Superior temporal gyrus (tissue), 1 donor: ENCODE results near the gene SDK2.

Experiments used
- DNase-seq: peaks from one replicate; pipeline ENCODE4 v3.0.0-alpha.2; 2016; ENCODE audit errors: extremely low spot score

The SDK2 gene

DNA sequence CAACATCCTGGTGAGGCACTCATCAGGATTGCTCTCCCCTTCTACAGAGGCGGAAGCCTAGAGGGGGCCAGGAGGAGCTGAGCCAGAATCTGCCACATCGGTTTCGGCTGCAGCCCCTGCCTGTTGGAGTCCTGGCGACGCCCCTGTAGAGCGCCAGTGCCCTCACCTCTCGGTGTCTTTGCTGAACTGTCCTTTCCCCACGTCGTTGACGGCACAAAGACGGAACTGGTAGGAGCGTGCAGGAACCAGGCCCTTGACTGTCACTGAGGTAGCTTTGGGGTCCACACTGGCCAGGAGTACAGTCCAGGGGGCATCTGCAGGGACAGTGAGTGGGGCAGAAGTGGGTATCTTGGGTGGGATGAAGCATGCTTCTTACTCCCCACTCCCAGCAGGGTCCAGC is 222.1 kb downstream of the SDK2 start:
- DNase-seq = no peak

DNA sequence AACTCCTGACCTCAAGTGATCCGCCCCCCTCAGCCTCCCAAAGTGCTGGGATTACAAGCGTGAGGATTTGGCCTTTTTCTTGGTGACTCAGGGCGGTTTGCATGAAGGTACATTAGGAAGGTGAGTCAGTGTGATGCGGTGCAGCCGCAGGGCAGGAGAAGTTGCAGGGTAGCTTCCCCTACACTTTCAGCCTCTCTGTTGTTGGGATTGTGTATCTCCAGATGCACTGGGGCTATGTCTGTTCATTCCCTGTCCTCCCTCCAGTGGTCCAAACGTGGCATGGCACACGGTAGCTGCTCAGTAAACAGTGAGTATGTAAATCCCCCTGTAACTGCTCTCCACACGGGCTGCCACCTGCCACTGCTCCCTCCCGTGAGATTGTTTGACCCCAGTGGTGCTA is 223.3 kb downstream of the SDK2 start:
- no peak for DNase-seq

DNA sequence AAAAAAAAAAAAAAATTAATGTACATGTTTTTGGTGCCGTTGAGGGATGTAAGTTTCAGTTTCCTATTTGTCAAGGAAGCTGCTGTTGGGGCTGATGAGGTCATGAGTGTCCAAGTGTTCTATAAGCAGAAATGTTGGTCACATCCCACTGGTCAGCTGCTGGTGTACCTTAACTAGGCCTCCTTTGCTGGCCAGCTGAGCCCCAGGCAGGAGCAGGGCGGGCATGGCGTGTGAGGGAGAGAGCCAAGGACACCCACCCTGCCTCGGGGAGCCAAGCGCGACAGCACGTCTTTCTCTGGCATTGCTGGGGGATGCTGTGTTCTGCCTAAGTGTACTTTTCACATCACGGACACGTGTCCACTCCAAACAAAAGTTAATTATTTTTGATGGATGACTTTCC is 224.4 kb downstream of the SDK2 start:
- DNase-seq = no peak

DNA sequence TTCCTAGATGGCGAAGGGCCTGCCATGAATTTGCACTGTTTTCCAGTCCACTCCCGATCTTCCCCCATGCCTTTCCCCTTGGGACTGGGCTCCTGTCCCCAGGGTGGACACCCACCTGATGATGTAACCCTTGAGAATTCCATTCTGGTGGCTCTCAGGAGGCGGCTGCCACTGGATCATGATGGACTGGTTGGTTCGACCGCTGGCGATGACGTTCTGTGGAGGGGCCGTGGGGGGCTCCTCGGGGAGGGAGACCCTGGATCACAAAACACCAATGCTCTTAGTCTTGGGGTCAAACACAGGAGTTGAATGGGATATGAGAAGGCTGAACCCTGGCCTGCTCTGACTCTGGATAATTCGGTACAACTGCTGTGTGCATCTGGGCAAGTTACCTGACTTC is 225.2 kb downstream of the SDK2 start:
- DNase-seq = no peak

DNA sequence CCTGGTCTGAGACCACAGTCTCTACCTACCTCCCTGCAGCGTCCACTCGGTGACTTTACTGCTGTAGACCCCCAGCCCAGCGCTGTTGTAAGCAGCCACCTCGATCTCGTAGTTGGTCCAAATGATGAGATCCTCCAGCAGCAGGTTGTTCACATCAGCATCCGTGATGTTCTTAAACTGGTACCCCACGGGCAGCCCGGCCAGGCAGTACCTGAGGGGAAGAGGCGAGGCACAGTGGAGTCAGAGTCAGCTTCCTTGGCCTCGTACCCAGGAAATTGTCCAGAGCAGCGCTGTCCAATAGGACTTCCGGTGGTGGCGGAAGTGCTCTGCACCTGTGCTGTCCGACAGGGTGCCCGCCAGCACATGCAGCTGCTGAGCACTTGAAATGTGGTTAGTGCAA is 228.5 kb downstream of the SDK2 start:
- no peak for DNase-seq

DNA sequence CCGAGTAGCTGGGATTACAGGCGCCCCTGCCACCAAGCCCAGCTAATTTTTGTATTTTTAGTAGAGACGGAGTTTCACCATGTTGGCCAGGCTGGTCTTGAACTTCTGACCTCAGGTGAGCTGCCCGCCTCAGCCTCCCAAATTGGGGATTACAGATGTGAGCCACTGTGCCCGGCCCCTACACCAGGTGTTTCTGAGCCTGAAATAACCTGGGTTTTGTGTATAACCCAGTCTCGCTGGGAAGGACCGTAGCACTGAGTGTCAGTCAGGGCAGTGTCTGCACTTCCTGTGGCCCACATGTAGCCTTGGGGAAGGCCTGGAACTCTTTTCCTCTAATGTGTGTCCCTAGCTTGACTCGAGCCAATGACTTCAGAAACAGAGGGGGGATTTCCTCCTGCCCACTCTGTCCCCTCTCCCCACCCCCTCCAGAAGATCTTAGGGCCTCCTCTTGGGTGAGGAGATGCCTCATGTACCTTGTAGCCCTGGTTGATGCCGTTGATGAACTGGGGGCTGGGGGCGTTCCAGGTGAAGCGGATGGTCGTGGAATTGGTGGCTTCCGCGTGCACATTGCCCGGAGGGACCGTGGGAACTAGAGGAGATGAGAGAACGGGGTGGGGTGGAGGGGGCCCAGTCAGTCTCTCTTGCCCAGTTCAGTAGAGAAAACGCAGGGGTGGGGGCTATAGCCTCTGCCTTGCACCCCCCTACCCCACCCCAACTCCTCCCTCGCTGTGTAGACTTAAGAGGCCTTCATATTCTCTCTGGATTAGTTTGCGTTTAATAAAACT is 229.9 kb downstream of the SDK2 start:
- no peak for DNase-seq

DNA sequence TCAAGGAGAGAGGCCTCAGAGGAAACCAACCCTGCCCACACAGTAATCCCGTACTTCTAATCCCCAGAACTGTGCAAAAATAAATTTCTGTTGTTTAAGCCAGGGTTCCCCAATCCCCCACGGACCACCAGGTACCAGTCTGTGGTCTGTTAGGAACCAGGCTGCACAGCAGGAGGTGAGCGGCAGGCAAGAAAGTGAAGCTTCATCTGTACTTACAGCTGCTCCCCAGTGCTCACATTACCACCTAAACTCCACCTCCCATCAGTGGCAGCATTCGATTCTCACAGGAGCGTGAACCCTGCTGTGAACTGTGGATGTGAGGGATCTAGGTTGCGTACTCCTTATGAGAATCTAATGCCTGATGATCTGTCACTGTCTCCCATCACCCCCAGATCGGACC is 231.3 kb downstream of the SDK2 start:
- no peak for DNase-seq

DNA sequence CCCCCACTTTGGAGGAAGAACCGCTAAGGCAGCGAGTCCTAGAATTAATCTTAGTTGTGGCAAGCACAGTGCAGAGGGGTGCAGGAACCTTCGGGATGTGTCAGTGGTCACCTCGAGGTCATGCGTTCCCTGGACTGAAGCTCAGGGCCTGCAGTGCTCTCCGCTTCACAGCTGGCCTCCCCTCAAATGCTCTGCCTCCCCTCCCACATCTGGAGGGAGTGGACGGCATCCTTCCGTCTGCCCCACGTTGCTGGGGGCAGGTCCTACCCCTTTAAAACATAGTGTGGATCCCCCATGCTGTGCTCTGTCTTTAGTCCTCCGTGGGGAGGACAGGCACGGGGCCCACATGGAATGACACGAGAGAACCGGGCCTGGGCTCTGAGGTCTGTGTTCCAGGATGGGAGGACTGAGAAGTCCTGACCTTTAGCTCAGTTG is 232.9 kb downstream of the SDK2 start:
- DNase-seq = no peak

DNA sequence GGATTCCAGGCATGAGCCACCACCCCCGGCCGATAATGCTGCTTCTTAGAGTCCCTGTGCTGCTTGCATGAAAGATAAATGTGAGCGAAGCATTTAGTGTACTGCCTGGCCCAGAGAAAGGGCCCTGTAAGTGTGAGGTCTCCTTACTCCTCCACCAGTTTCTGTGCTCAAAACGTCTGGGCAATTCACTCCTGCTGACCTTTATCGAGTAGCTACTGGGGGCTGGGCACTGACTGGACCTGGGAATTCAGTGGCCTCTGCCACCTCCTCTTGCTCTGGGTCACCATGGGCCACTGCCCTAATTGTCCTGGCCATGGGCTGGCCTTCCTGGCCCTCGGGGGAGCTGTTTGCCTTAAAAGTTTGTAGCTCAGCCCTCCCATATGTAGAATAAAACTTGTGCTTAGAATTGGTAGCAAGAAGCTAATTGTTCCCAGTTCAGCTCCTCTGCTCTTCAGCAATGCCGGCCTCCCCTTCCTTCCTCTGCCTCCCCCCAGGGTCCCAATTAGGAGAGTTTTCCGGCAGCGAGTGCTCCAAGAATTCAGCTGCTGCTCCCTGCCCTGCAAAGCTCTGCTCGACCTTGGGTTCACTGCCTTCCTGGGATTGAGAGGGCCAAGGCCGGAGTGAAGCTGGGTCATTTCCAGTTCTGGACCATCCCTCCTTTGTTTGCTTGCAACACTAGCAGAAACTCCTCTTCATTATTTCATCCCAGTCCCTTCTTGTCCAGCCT is 233.5 kb downstream of the SDK2 start:
- no peak for DNase-seq

DNA sequence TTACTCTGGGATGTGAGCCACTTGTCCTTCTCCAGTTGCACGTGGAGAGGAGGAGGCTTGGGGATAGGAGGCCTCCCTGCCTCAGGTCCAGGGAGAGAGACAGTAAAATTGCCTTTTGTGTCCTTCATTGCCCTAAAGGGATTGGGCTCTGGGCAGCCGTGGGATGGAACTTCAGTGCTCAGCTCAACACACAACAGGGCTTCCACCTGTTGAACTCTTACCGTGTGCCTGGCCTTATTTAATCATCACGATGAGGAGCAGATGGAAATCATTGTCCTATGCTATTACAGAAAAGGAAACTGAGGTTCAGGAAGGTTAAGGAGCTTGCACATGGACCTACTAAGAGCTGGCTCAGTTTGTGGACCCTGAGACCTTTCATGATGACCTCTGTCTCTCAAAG is 240.0 kb downstream of the SDK2 start:
- no peak for DNase-seq

DNA sequence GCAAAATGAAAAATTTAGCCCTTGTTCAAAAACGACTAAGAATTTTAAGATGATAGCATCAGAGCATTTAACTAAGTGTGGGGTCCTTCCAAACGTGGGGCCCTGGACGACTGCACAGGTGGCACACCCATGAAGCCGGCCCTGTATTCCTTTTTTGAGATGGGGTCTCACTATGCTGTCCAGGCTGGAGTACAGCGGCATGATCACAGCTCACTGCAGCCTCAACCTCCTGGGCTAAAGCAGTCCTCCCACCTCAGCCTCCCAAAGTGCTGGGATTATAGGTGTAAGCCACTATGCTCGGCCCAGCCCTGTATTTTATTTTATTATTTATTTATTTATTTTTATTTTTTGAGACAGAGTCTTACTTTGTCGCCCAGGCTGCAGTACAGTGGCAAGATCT is 241.8 kb downstream of the SDK2 start:
- no peak for DNase-seq

DNA sequence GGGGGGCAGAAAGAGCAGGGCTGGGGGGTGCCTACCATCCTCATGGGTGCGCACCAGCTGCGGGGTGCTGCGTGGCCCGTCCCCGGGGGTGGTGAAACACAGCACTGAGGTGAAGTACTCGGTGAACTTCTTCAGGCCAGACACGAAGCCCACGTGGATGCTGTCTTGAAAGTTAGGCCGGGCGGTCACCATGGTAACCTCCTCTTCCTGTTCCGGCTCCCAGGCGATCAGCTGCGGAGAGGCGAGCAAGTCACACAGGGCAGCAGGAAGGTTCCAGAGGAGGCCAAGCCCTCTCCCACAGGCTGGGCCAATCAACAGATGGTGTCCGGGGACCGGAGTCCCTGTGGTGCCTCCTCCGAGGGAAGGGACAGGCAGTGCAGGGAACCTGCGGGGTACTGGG is 242.3 kb downstream of the SDK2 start:
- DNase-seq = peak; percentile 21

DNA sequence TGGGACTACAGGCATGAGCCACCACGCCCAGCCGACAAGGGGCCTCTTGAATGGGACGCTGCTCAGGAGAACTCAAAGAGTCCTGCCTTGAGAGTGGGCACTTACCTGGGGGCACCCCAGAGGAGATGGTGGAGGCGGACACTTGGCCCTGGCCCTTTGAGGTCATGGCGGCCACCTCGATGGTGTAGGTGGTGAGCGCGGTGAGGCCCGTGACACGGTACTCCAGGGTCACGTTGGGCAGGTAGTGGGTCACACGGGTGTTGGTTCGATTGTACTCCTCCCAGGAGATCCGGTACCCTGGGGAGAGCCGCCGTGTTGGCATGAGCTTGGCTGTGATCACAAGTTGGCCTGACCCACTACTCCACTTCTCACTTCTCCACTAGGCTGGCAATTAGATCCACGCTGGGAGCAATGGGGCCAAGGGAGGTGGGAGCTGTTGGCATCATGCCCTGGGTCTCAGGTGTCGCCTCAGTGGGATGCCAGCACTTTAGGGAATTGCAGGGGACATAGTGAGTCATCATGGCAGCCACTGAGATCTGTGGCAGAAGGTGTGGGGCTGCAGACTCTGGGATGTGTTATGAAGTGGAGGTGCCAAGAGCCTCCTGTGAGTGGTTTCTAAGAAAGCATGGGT is 243.2 kb downstream of the SDK2 start:
- no peak for DNase-seq

DNA sequence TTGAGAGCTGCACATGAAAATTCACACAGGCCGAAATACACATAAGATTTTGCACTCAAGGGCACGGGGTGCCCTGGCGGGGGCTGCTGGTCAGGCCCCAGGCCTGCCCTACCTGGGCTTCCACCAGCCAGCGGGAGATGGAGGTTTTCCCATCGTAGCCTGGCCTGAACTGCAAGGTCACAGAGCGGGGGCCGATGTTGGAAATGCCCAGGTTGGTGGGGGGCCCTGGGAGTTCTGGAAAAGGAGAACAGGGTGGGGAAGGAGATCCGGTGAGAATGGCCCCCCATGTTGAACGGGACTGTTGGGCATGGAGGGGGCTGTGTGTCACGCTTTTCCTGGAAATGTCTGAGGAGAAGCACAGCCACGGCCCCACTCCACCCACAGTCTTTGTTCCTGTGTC is 245.2 kb downstream of the SDK2 start:
- no peak for DNase-seq

DNA sequence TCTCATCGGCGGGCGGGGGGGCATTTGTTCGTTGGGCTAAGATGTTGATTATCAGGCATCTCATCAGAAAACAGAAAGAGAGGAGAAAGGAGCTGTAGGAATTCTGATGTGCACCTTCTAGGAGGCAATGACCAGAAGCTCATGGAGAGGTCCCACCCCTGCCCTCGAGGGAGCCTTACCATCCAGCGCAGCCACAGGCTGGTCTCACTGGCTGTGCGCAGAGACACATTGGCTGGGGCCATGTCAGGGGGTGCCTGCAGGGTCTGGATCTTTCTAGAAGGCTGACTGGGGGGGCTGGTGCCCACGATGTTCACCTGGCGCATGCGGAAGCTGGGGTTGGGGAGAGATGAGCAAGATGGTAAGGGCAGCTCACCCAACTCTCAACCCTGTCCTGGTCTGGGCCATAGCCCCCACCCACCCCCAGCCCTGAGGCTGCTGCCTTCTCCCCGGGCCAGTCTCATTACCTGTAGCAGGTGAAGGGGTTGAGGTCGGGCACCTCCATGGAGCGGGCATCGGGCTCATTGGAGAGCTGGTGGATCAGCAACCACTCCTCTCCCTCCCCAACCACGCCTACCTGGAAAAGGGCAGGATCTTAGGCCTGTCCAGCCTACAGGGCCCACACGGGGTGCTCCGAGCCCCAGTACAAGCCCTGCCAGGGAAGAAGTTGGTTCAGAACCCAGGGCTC is 246.2 kb downstream of the SDK2 start:
- no peak for DNase-seq

DNA sequence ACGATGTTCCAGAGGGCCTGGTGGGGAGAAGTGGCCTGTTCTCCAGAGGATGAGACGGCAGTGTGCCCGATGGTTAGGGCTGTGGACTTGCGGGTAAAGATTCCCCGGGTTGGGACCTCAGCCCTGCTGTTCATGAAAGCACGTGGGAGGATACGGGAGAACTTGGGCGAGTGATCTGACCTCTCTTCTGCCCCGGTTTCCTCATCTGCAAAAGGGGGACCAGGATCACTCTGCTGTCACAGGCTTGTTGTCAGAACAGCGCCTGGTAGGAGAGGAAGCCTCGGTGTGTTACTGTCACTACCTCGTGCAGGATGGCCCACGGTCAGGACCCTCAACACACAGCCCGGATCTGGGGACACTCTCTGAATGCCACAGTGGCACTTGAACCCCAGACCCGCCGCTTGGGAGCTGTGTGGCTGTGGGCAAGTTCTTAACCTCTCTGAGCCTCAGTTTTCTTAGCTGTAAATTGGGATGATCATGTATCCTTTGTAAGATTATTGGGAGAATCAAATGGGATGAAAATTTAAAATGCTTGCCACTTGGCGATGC is 246.9 kb downstream of the SDK2 start:
- no peak for DNase-seq

DNA sequence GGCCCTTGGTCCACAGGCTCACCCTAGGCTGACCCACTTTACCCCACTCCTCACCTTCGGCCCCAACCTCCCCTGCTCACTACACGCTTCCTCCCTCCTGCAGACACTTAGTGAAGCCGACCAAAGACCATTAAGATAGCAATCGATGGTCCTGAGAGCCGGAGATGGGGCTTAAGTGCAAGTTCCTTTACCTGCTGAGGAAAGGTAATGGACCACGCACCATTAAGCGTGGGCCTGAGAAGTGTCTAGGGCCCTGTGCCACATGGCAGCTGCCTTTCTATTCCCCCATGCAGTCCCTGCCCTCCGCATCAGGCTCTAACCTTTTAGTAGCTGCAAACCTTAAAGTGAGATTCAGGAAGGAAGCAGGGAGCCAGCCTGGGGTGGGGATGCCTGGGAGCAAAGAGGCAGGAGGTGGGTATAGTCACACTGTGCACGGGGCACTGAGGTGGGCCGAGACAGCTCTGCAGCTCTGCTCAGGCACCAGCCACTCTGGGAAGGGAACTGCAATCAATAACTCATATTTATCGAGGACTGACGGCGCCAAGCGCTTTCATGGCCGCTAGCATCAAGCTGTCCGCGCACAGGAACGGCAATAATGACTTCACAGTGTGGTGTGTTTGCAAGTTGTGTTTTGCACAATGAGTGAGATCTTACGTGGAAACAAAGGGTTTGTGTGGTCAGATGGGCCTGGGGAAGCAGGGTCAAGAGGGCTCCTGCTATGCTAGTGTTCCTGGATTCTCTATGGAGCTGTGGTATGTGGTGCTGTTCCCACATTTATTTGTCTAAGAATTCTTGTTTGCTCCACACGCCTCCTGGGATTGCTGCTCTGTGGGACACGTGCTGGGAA is 247.6 kb downstream of the SDK2 start:
- DNase-seq = no peak

DNA sequence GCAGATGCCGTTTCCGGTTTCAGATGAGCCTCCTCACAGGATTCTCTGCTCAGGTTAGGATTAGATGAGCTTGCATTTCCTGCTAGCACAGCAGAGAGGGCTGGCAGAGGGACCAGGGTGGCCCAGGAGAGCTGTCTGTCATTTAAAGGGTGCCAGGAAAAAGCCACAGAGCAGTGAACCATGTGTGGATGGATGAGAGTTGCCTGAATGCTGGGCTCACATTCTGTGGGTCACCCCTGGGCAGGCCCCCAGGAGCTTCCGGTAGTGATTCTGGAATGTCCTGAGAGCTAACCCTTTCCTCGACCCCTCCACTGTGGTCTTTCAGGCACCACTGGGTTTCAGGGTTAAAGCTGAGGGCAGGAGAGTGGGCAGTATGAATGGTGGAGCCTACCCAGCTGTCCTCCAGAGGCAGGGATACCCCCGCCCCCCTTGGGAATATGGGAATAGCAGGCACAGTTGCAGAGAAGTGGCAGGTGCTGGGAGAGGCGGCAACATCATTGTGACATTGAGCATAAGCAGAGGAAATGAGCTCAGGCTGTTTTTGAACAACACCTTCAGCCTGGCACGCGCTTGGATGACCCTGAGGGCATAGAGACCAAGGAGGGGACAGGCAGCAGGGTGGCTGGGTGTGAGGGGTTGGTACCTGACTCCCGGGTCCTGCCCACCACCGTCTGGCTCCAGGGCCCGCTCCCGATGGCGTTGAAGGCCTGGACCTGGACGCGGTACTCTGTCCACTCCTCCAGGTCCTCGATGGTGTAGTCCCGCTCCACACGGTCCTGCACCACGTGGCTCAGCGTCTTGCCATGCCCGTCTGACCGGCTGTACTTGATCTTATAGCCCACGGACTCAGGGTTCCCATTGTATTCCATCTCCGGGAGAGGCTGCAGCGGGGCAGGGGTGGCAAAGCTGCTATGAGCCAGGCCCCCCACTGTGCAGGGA is 249.5 kb downstream of the SDK2 start:
- DNase-seq = no peak

DNA sequence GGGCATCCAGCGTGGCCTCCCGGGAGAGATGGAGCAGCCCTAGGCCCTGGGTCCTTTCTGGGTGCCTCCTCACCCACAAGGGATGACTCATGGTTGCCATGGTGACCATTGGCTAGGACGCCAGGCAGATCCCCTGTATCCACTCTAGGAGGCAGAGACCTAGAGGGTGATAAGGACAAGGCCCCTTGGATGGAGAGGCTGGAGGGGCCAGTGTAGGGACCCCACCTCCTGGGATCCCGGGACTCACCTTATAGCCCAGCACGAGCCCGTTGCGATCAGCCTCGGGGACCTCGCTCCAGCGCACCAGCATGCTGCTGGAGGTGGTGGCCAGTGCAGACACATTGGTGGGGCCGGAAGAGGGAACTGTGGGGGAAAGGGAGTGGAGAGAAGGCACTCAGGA is 250.3 kb downstream of the SDK2 start:
- DNase-seq = no peak

DNA sequence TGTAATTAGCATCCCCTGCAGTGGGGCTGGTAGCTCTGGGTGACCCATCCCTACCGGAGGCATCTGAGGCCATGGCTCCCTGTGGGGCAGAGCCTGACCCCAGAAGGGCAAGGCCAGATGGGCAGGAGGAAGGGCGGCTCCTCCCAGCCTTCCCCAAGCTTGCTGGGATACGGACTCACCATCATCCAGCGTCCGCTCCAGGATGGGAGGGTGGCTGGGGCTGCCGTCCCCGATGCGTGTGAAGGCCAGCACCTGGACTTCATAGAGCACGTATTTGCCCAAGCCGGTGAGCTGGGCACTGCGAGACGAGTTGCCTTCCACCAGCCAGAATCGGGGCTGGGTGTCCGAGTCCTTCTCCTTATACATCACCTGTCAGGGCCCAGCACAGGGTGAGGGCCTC is 250.9 kb downstream of the SDK2 start:
- DNase-seq = no peak
